CD4-positive, alpha-beta memory T cell (primary cell): ENCODE data around the gene ARMC9. TPM values are rescaled to one million over a fixed set of nuclear protein-coding genes. Genes with fewer than 3 reads are reported as not detected.
A peak's percentile ranks its signal among the peaks of the same experiment; 100 is the strongest.

Experiments
- CTCF ChIA-PET: fragments of 350-600 bp; sonication (Branson Sonifier 250); formaldehyde crosslinking; loops from one replicate; lab custom pipeline; 2021; ENCODE audit warnings: inconsistent platforms; ENCODE audit not compliant: partially characterized antibody; lab: Charles Lee
- POLR2A ChIA-PET: fragments of 350-600 bp; sonication (Branson Sonifier 250); formaldehyde crosslinking; loops from one replicate; lab custom pipeline; 2021; ENCODE audit not compliant: partially characterized antibody; lab: Charles Lee
- DNase-seq, 5 donors: peaks; one replicate each; pipeline versions ENCODE4 v3.0.0 to v3.0.0-alpha.2; 2020 to 2022; ENCODE audit warnings: mixed read lengths in 1 of 5
- H3K27ac ChIP-seq: one replicate; pipeline ENCODE4 v1.7.0; 2013; ENCODE audit warnings: low read depth, low read length
- H3K27me3 ChIP-seq: 2 replicates; pipeline ENCODE4 v1.7.0; 2013; ENCODE audit warnings: mild to moderate bottlenecking, low read length, moderate library complexity; ENCODE audit not compliant: insufficient read depth
- H3K36me3 ChIP-seq: 2 replicates; pipeline ENCODE4 v1.7.0; 2013; ENCODE audit warnings: mild to moderate bottlenecking, low read length, moderate library complexity; ENCODE audit not compliant: insufficient read depth
- H3K4me1 ChIP-seq: 2 replicates; pipeline ENCODE4 v1.7.0; 2013; ENCODE audit warnings: mild to moderate bottlenecking, low read length, moderate library complexity; ENCODE audit not compliant: insufficient read depth
- H3K4me3 ChIP-seq, 2 donors: one replicate each; pipeline ENCODE4 v1.7.0; 2013; ENCODE audit warnings: low read length in 2 of 2, mild to moderate bottlenecking in 1 of 2
- H3K9me3 ChIP-seq, 2 donors: one replicate each; pipeline ENCODE4 v1.7.0; 2013; ENCODE audit warnings: low read length in 2 of 2, control low read depth in 1 of 2; ENCODE audit not compliant: control insufficient read depth in 1 of 2
- H3K27ac Mint-ChIP-seq, 7 donors: one replicate each; pipeline ENCODE4 v1.8.0; 2020 to 2021; ENCODE audit warnings: mixed read lengths in 7 of 7, mild to moderate bottlenecking in 6 of 7, inconsistent platforms in 3 of 7, moderate library complexity in 3 of 7
- H3K27me3 Mint-ChIP-seq, 2 donors: one replicate each; pipeline ENCODE4 v1.8.0; 2020 to 2021; ENCODE audit warnings: mixed read lengths in 2 of 2
- H3K36me3 Mint-ChIP-seq, 2 donors: one replicate each; pipeline ENCODE4 v1.8.0; 2020 to 2021; ENCODE audit warnings: mixed read lengths in 2 of 2, inconsistent platforms in 1 of 2, mild to moderate bottlenecking in 1 of 2
- H3K4me1 Mint-ChIP-seq, 4 donors: one replicate each; pipeline ENCODE4 v1.8.0; 2020 to 2021; ENCODE audit warnings: mixed read lengths in 4 of 4, mild to moderate bottlenecking in 1 of 4
- H3K4me3 Mint-ChIP-seq, 8 donors: one replicate each; pipeline ENCODE4 v1.8.0; 2020 to 2021; ENCODE audit warnings: mixed read lengths in 8 of 8, mild to moderate bottlenecking in 7 of 8, moderate library complexity in 6 of 8, inconsistent platforms in 3 of 8
- H3K9me3 Mint-ChIP-seq, 8 donors: one replicate each; pipeline ENCODE4 v1.8.0; 2020 to 2021; ENCODE audit warnings: mixed read lengths in 8 of 8, mild to moderate bottlenecking in 5 of 8, inconsistent platforms in 3 of 8, moderate library complexity in 1 of 8
- intact Hi-C: fragments of 100-400 bp; cut with micrococcal nuclease; formaldehyde crosslinking; loops from one replicate; pipeline ENCODE4 v1.15.1; 2023
- polyA plus RNA-seq, 2 donors: library from polyadenylated mRNA; unstranded; fragments of 300-500 nt; fragmentation: Illumina TruSeq; gene quantifications; one replicate each; pipeline ENCODE4 v1.2.3, GENCODE V29; 2021
- total RNA-seq, 2 experiments: library from RNA; stranded (reverse); gene quantifications; one replicate each; pipeline ENCODE4 v1.2.3, GENCODE V29; 2021

Gene ARMC9
- total and polyA plus RNA-seq, 4 experiments from 2014 or later: 0.50 to 1.4 (median 1.1) TPM; not detected in 1

DNA sequence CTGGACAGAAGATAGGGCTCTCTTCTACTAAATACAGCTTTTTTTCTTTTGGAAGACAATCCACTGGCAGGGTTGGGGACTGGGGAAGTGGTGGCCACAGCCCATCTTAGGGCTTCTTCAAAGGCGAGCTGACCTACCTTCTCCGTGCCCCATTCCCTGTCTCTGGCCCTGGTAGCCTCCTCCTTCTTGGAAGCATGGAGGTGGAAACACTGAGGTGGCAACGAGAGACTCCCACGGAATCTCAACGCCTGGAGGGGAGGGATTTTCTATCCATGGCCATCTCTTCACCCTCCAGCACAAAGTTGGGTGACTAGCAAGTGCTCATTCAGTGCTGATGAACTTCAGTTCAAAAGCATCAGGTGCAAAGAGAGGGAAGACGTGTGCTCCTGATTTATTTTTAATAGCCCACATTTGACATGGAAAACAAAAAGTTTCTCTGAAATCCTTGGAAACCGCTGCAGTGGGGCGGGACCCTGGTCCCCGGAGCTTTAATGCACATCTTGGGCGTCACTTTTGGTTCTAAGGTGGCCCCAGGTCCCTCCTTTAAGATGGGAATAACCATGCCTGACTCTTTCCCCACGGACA, 633 bp upstream of the ARMC9 start:
- peaks cover 13% of the 10 kb centered on the region for H3K4me1 ChIP-seq
- H3K4me1 Mint-ChIP-seq: peaks cover 0 to 19% (median 11%) of the 10 kb centered on the region in 4 donors
- H3K27ac Mint-ChIP-seq: peak overlapping the region in 4 of 7 donors; percentile 61 to 89 (median 81)
- intact Hi-C loops: no loop called here
- H3K9me3 ChIP-seq: no peaks in the 10 kb centered on the region
- peaks cover 5 to 6% of the 10 kb centered on the region in 2 donors for H3K27me3 Mint-ChIP-seq
- DNase-seq: peak in 1 of 5 donors; percentile 2
- peak overlapping the region; percentile 91 to 96 (median 93) for H3K4me3 Mint-ChIP-seq
- H3K27ac ChIP-seq: peak overlapping the region; percentile 40
- H3K36me3 ChIP-seq: no peaks in the 10 kb centered on the region
- H3K4me3 ChIP-seq: peak overlapping the region; percentile 93 to 97
- H3K9me3 Mint-ChIP-seq: no peaks in the 10 kb centered on the region
- POLR2A ChIA-PET: no interaction called here
- CTCF ChIA-PET: no interaction called here
- H3K36me3 Mint-ChIP-seq: peaks cover 0 to 2% of the 10 kb centered on the region in 2 donors
- no peaks in the 10 kb centered on the region for H3K27me3 ChIP-seq

DNA sequence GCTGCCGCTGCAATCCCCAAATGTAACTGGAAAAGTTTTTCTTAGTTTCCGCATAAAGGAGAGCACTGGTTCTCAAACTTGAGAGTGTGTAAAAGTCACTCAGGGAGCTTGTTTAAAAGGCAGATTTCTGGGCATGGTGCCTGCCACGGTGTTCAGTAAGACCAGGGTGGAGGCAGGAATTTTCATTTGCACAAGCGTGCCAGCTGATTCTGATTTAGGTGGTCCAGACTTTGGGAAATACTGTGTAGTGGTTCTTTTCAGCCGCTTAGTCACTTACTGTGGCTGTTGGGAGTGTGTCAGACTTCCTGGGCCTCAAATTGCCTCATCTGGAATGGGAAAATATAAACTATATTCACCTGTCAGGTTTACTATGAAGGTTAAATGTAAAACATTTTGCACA, 788 bp downstream of the ARMC9 start:
- CTCF ChIA-PET: no interaction called here
- POLR2A ChIA-PET: no interaction called here
- intact Hi-C loops: no loop called here
- Mint-ChIP-seq H3K27me3 (peaks cover 5 to 6% of the 10 kb centered on the region in 2 donors), H3K9me3 (peaks cover 0 to 1% (median 0%) of the 10 kb centered on the region in 8 donors), H3K27ac (peak overlapping the region in 3 of 7 donors; percentile 64 to 83 (median 70)), H3K4me3 (peak overlapping the region; percentile 84 to 92 (median 88)), H3K4me1 (peaks cover 0 to 19% (median 11%) of the 10 kb centered on the region in 4 donors), H3K36me3 (peaks cover 0 to 2% of the 10 kb centered on the region in 2 donors)
- no peaks in the 10 kb centered on the region for H3K27me3 ChIP-seq
- peaks cover 13% of the 10 kb centered on the region for H3K4me1 ChIP-seq
- DNase-seq: no peak
- H3K36me3 ChIP-seq: no peaks in the 10 kb centered on the region
- H3K4me3 ChIP-seq: no peak overlapping the region
- H3K9me3 ChIP-seq: no peaks in the 10 kb centered on the region
- H3K27ac ChIP-seq: no peak overlapping the region

DNA sequence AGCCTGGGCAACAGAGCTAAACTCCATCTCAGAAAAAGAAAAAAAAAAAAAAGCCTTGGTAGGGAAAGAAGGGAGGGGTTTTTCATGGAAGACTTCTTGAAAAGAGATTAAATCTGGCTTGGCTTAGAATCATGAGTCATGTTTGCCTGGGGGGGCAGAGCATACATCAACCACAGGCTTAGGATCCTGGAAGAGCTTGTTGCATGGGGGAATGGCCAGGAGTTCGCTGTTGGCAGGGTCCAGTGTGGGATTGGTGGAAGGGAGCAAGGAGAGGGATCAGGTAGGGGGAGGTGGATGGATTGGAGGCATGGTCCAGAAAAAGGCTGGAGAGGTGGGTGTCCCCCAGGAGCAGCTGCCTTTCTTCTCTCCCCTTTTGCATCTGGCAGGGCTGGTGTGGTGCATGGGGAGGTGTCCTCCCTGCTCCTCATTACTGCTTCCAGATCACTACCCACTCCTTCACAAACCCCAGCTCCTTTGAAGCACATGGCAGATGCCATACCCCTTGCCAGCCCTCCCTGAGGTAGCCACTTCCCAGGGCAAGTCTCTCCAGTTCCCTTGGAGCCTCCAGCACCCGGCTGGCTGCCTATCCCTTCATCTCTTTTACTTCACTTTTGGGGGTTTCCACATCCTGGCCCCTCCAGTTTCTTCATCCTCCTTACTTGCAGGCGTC, 2.5 kb downstream of the ARMC9 start:
- Histone ChIP-seq H3K9me3 (no peaks in the 10 kb centered on the region), H3K27ac (no peak overlapping the region), H3K4me3 (no peak overlapping the region), H3K36me3 (no peaks in the 10 kb centered on the region), H3K27me3 (no peaks in the 10 kb centered on the region), H3K4me1 (peaks cover 13% of the 10 kb centered on the region)
- intact Hi-C loops: no loop called here
- ChIA-PET POLR2A (no interaction called here), CTCF (no interaction called here)
- H3K27me3 Mint-ChIP-seq: peaks cover 2 to 4% of the 10 kb centered on the region in 2 donors
- peaks cover 0 to 2% of the 10 kb centered on the region in 2 donors for H3K36me3 Mint-ChIP-seq
- H3K4me3 Mint-ChIP-seq: peak overlapping the region in 3 of 8 donors; percentile 2 to 37 (median 13)
- no peak for DNase-seq
- peak overlapping the region in 1 of 7 donors; percentile 23 for H3K27ac Mint-ChIP-seq
- H3K9me3 Mint-ChIP-seq: peaks cover 0 to 2% (median 0%) of the 10 kb centered on the region in 8 donors
- peaks cover 0 to 19% (median 11%) of the 10 kb centered on the region in 4 donors for H3K4me1 Mint-ChIP-seq

- H3K27ac Mint-ChIP-seq: peak overlapping the region in 1 of 7 donors; percentile 23
- H3K27ac ChIP-seq: no peak overlapping the region
- no peak overlapping the region for H3K4me3 ChIP-seq
- peaks cover 0 to 2% of the 10 kb centered on the region in 2 donors for H3K36me3 Mint-ChIP-seq
- H3K4me1 Mint-ChIP-seq: peaks cover 0 to 19% (median 10%) of the 10 kb centered on the region in 4 donors
- peaks cover 13% of the 10 kb centered on the region for H3K4me1 ChIP-seq
- peaks cover 0 to 2% (median 0%) of the 10 kb centered on the region in 8 donors for H3K9me3 Mint-ChIP-seq
- DNase-seq: no peak
- H3K36me3 ChIP-seq: no peaks in the 10 kb centered on the region
- ChIA-PET POLR2A (no interaction called here), CTCF (no interaction called here)
- H3K4me3 Mint-ChIP-seq: peak overlapping the region in 2 of 8 donors; percentile 8 to 13
- H3K27me3 Mint-ChIP-seq: peaks cover 0 to 4% of the 10 kb centered on the region in 2 donors
- no peaks in the 10 kb centered on the region for H3K27me3 ChIP-seq
- intact Hi-C loops: no loop called here
- no peaks in the 10 kb centered on the region for H3K9me3 ChIP-seq
These were observed 3.0 kb downstream of the ARMC9 start for GRCh38 chr2:231201475-231201814.

DNA sequence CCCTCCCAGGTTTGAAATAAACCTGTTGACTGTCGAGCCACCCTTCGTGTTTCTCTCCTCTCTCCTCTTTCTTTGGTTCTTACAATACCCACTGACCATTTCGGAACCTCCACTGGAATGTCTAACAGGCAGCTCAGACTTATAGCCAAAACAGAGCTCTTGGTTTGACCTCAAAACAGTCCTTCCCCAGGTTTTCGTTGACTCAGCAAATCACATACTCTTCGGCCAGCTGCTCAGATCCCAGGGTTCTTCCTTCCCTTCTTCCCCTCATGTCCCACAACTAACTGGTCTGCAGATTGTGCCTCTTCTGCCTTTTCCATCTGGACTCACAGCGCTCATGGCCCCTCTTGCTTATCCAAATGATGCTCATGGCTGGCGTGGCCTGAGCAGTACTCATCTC, 4.7 kb downstream of the ARMC9 start:
- peaks cover 0 to 2% (median 0%) of the 10 kb centered on the region in 8 donors for H3K9me3 Mint-ChIP-seq
- Histone ChIP-seq H3K36me3 (no peaks in the 10 kb centered on the region), H3K9me3 (no peaks in the 10 kb centered on the region), H3K4me1 (peaks cover 6% of the 10 kb centered on the region), H3K27me3 (no peaks in the 10 kb centered on the region), H3K4me3 (no peak overlapping the region), H3K27ac (no peak overlapping the region)
- CTCF ChIA-PET: interaction anchor here (1.3 kb wide), 1 partner anchor 9 kb away, joined by 3 read pairs; no protein-coding TSS in a partner anchor
- POLR2A ChIA-PET: no interaction called here
- no peak for DNase-seq
- intact Hi-C loops: no loop called here
- no peak overlapping the region for H3K4me3 Mint-ChIP-seq
- H3K4me1 Mint-ChIP-seq: peaks cover 0 to 8% (median 3%) of the 10 kb centered on the region in 4 donors
- H3K27ac Mint-ChIP-seq: peak overlapping the region in 1 of 7 donors; percentile 25
- H3K27me3 Mint-ChIP-seq: peaks cover 0 to 4% of the 10 kb centered on the region in 2 donors
- H3K36me3 Mint-ChIP-seq: peaks cover 0 to 2% of the 10 kb centered on the region in 2 donors

DNA sequence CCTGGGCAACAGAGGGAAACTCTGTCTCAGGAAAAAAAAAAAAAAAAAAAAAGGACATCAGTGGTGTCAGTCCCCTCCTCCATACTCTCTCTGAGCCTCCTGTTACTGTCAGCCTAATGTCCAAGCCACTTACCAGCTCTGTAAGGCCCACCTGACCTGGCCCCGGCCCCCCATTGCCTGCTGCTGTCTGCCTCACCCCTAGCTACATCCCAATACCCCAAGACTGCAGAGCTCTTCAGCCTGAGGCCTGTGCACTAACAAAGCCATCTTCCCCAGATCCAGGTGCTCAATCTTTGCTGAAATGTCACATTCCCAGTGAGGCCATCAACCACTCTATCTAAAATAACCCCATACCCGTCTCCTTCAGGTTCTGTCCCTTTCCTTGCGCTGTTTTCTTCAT, 5.7 kb downstream of the ARMC9 start:
- Histone ChIP-seq H3K36me3 (no peaks in the 10 kb centered on the region), H3K27ac (no peak overlapping the region), H3K9me3 (no peaks in the 10 kb centered on the region), H3K27me3 (no peaks in the 10 kb centered on the region), H3K4me1 (peaks cover under 1% of the 10 kb centered on the region), H3K4me3 (no peak overlapping the region)
- peaks cover 0 to 2% (median 0%) of the 10 kb centered on the region in 8 donors for H3K9me3 Mint-ChIP-seq
- ChIA-PET POLR2A (no interaction called here), CTCF (no interaction called here)
- H3K27me3 Mint-ChIP-seq: peaks cover 0 to 4% of the 10 kb centered on the region in 2 donors
- no peak overlapping the region for H3K4me3 Mint-ChIP-seq
- intact Hi-C loops: no loop called here
- DNase-seq: no peak
- H3K27ac Mint-ChIP-seq: no peak overlapping the region
- H3K36me3 Mint-ChIP-seq: no peaks in the 10 kb centered on the region
- peaks cover 0 to 2% (median under 1%) of the 10 kb centered on the region in 4 donors for H3K4me1 Mint-ChIP-seq

- H3K36me3 ChIP-seq: no peaks in the 10 kb centered on the region
- H3K27me3 Mint-ChIP-seq: peaks cover 0 to 4% of the 10 kb centered on the region in 2 donors
- intact Hi-C loops: no loop called here
These were observed 6.2 kb downstream of the ARMC9 start for GRCh38 chr2:231204581-231204980.

More at GRCh38 chr2:231204581-231204980, 6.2 kb downstream of the ARMC9 start:
- H3K4me1 Mint-ChIP-seq: no peaks in the 10 kb centered on the region
- H3K27ac Mint-ChIP-seq: no peak overlapping the region
- no peak for DNase-seq
- no peak overlapping the region for H3K27ac ChIP-seq
- H3K9me3 Mint-ChIP-seq: peaks cover 0 to 2% (median 0%) of the 10 kb centered on the region in 8 donors
- H3K4me3 ChIP-seq: no peak overlapping the region
- H3K36me3 Mint-ChIP-seq: no peaks in the 10 kb centered on the region
- ChIA-PET POLR2A (no interaction called here), CTCF (no interaction called here)
- no peaks in the 10 kb centered on the region for H3K4me1 ChIP-seq
- H3K27me3 ChIP-seq: no peaks in the 10 kb centered on the region
- no peak overlapping the region for H3K4me3 Mint-ChIP-seq
- H3K9me3 ChIP-seq: no peaks in the 10 kb centered on the region
